Suppressor macrophage treated with lipopolysaccharide for 1 hour (primary cell): Measurements from ENCODE around the gene CGB8.
"Not testable (repeated sequence)": the region's sequence is repeated elsewhere in the genome, so short reads cannot be mapped to it uniquely, and the experiment has no call there.

Experiments used
- DNase-seq, 3 donors: peaks; one replicate each; pipeline ENCODE4 v3.0.0-alpha.2; 2020 to 2022

Gene CGB8

GRCh38 chr19:49064768-49065611 lies 16.1 kb upstream of the CGB8 start, which contains the start of gene NTF4:
Gene NTF4 (minus strand): TSS chr19:49064818. CDS start chr19:49061997, 2,821 bp downstream.
- no peak for DNase-seq

- no peak for DNase-seq
Measured at GRCh38 chr19:49064029-49064629, 15.2 kb upstream of the CGB8 start.

- no peak for DNase-seq
Measured at GRCh38 chr19:49061445-49061844, 12.5 kb upstream of the CGB8 start.

GRCh38 chr19:49061000-49061399 lies 12.1 kb upstream of the CGB8 start:
- DNase-seq: no peak

- no peak for DNase-seq
Measured at GRCh38 chr19:49059053-49059452, 10.1 kb upstream of the CGB8 start.

- DNase-seq: no peak
Measured at GRCh38 chr19:49058562-49058961, 9.7 kb upstream of the CGB8 start.

GRCh38 chr19:49057636-49058234 lies 8.8 kb upstream of the CGB8 start, which contains the start of gene CGB7:
Gene CGB7 (minus strand): TSS chr19:49057749. CDS start chr19:49055375, 2,374 bp downstream.
- peak; percentile 60 to 79 (median 71) for DNase-seq

GRCh38 chr19:49056902-49057596 lies 8.1 kb upstream of the CGB8 start:
- DNase-seq: peak in 1 of 3 donors; percentile 22

- peak; percentile 48 to 86 (median 69) for DNase-seq
Measured at GRCh38 chr19:49056101-49056901, 7.4 kb upstream of the CGB8 start.

- DNase-seq: not testable (repeated sequence)
Measured at GRCh38 chr19:49050376-49051033, 1.6 kb upstream of the CGB8 start.

- DNase-seq: not testable (repeated sequence)
Measured at GRCh38 chr19:49049834-49050233, 923 bp upstream of the CGB8 start.

- not testable (repeated sequence) for DNase-seq
Measured at GRCh38 chr19:49043548-49043947, 5.4 kb downstream of the CGB8 start, which contains the start of gene CGB5. Gene CGB5 (plus strand): TSS chr19:49043848. CDS start chr19:49044210, 362 bp downstream.

- not testable (repeated sequence) for DNase-seq
Measured at GRCh38 chr19:49042666-49043065, 6.2 kb downstream of the CGB8 start.

GRCh38 chr19:49042177-49042576 lies 6.7 kb downstream of the CGB8 start:
- DNase-seq: no peak

- not testable (repeated sequence) for DNase-seq
Measured at GRCh38 chr19:49039736-49040135, 9.2 kb downstream of the CGB8 start.

- not testable (repeated sequence) for DNase-seq
Measured at GRCh38 chr19:49038557-49039276, 10.2 kb downstream of the CGB8 start.

- not testable (repeated sequence) for DNase-seq
Measured at GRCh38 chr19:49038111-49038510, 10.8 kb downstream of the CGB8 start.

- DNase-seq: peak; percentile 46 to 56 (median 55)
Measured at GRCh38 chr19:49036815-49037214, 12.1 kb downstream of the CGB8 start, which contains the start of gene CGB1. Gene CGB1 (minus strand): TSS chr19:49036895. CDS start chr19:49036711, 184 bp downstream.

GRCh38 chr19:49031642-49032301 lies 17.1 kb downstream of the CGB8 start, which contains the start of gene CGB2:
Gene CGB2 (plus strand): TSS chr19:49031890. CDS start chr19:49032096, 206 bp downstream.
- peak; percentile 44 to 57 (median 57) for DNase-seq

- not testable (repeated sequence) for DNase-seq
Measured at GRCh38 chr19:49030323-49030722, 18.6 kb downstream of the CGB8 start.
